Stimulated activated CD4-positive, alpha-beta T cell treated with anti-CD3 and anti-CD28 coated beads, TNF-alpha, amount 100 ng/mL, for 48 hours (primary cell): Measurements from ENCODE around the gene CRB2.
"Not testable (repeated sequence)": the region's sequence is repeated elsewhere in the genome, so short reads cannot be mapped to it uniquely, and the experiment has no call there.

ENCODE experiments used
- DNase-seq, 3 donors: peaks; one replicate each; pipeline ENCODE4 v3.0.0-alpha.2; 2020; ENCODE audit warnings: low read depth in 3 of 3

Gene CRB2

GRCh38 chr9:123380852-123381705 lies 25.1 kb downstream of the CRB2 start:
- no peak for DNase-seq

GRCh38 chr9:123382653-123383511 lies 26.9 kb downstream of the CRB2 start:
- no peak for DNase-seq

GRCh38 chr9:123383512-123384170 lies 27.6 kb downstream of the CRB2 start:
- DNase-seq: no peak

GRCh38 chr9:123387686-123388085 lies 31.7 kb downstream of the CRB2 start:
- DNase-seq: no peak

GRCh38 chr9:123389070-123389469 lies 33.1 kb downstream of the CRB2 start:
- DNase-seq: no peak

GRCh38 chr9:123389698-123390097 lies 33.7 kb downstream of the CRB2 start:
- DNase-seq: no peak

- DNase-seq: no peak
These were observed 34.5 kb downstream of the CRB2 start for GRCh38 chr9:123390337-123391135.

- no peak for DNase-seq
These were observed 35.2 kb downstream of the CRB2 start for GRCh38 chr9:123391233-123391632.

- DNase-seq: no peak
These were observed 35.9 kb downstream of the CRB2 start for GRCh38 chr9:123391946-123392345.

- DNase-seq: no peak
These were observed 36.8 kb downstream of the CRB2 start for GRCh38 chr9:123392802-123393201.

GRCh38 chr9:123394291-123395235 lies 38.6 kb downstream of the CRB2 start:
- no peak for DNase-seq

- no peak for DNase-seq
These were observed 39.3 kb downstream of the CRB2 start for GRCh38 chr9:123395276-123395688.

GRCh38 chr9:123395689-123396511 lies 39.9 kb downstream of the CRB2 start:
- DNase-seq: no peak

- DNase-seq: no peak
These were observed 42.0 kb downstream of the CRB2 start for GRCh38 chr9:123397975-123398374.

GRCh38 chr9:123398938-123399337 lies 42.9 kb downstream of the CRB2 start:
- not testable (repeated sequence) for DNase-seq

GRCh38 chr9:123399803-123400378 lies 43.9 kb downstream of the CRB2 start:
- DNase-seq: peak in 1 of 3 donors; percentile 22

- DNase-seq: no peak
These were observed 45.0 kb downstream of the CRB2 start for GRCh38 chr9:123400926-123401503.

- DNase-seq: no peak
These were observed 46.0 kb downstream of the CRB2 start for GRCh38 chr9:123401879-123402513.
